ENCODE measurements around the gene BCLAF3.

- TF ChIP-seq CTCF (IDR thresholded peaks at IDR 0.05), result no peak
- no peak for TF ChIP-seq POLR2AphosphoS5 (IDR thresholded peaks at IDR 0.05)
- TF ChIP-seq POLR2A (IDR thresholded peaks at IDR 0.05), result no peak
- TF ChIP-seq EP300 (IDR thresholded peaks at IDR 0.05; ENCODE audit: low read depth), result no peak
Observed at GRCh38 chrX:20011608-20012007, 20.7 kb upstream of the BCLAF3 start.
